SK-N-SH treated with all-trans-retinoic acid at 6 μM for 48 hours (cell line): ENCODE results near the gene SCN11A.

ENCODE experiments used
- GLIS3 ChIP-seq: fragments of 250-450 bp; sonication (Bioruptor Pico); IDR thresholded peaks from 2 replicates; pipeline ENCODE4 v1.5.0; 2020; ENCODE audit warnings: mild to moderate bottlenecking, moderate library complexity
- ZFP3 ChIP-seq: fragments of 250-450 bp; sonication (Bioruptor Pico); IDR thresholded peaks from 2 replicates; pipeline ENCODE4 v1.5.0; 2020; ENCODE audit warnings: mild to moderate bottlenecking, moderate library complexity
- ZFP30 ChIP-seq: fragments of 450-650 bp; formaldehyde crosslinking; IDR thresholded peaks from 2 replicates; pipeline ENCODE4 v1.5.0; 2022; ENCODE audit warnings: mild to moderate bottlenecking, moderate library complexity
- ZNF70 ChIP-seq: fragments of 450-650 bp; formaldehyde crosslinking; IDR thresholded peaks from 2 replicates; pipeline ENCODE4 v1.5.0; 2020; ENCODE audit warnings: mild to moderate bottlenecking, moderate library complexity
- TF ChIP-seq, protein P1 (sequence below): fragments of 250-450 bp; sonication (Bioruptor Pico); IDR thresholded peaks from 2 replicates; pipeline ENCODE4 v1.8.0; 2020; ENCODE audit warnings: mild to moderate bottlenecking, moderate library complexity, borderline replicate concordance

DNA sequence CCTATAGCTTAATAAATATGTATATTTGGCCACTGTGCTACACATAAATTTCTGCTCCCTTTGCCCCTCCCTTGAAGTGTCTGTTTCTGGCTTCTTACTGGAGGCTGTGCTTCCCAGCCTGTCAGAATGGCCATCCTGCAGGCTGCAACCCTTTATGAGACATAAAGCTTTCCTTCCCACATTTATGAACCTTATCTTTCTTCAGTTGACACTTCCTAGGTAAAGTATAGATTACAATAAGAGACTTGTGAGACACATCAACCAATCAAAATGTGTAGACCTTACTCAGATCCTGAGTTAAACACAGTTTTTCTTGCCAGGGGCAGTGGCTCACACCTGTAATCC is 29.5 kb downstream of the SCN11A start:
- TF ChIP-seq ZFP30 (CRISPR knock-in tag) (no peak), ZFP3 (CRISPR knock-in tag) (no peak), ZNF70 (no peak), GLIS3 (CRISPR knock-in tag) (no peak)
- TF ChIP-seq, protein P1, sequence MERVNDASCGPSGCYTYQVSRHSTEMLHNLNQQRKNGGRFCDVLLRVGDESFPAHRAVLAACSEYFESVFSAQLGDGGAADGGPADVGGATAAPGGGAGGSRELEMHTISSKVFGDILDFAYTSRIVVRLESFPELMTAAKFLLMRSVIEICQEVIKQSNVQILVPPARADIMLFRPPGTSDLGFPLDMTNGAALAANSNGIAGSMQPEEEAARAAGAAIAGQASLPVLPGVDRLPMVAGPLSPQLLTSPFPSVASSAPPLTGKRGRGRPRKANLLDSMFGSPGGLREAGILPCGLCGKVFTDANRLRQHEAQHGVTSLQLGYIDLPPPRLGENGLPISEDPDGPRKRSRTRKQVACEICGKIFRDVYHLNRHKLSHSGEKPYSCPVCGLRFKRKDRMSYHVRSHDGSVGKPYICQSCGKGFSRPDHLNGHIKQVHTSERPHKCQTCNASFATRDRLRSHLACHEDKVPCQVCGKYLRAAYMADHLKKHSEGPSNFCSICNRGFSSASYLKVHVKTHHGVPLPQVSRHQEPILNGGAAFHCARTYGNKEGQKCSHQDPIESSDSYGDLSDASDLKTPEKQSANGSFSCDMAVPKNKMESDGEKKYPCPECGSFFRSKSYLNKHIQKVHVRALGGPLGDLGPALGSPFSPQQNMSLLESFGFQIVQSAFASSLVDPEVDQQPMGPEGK (CRISPR knock-in tag): no peak
